ENCODE measurements around the gene JAML. TPM values are rescaled to one million over a fixed set of nuclear protein-coding genes. Genes with fewer than 3 reads are reported as not detected.
A peak's percentile ranks its signal among the peaks of the same experiment; 100 is the strongest.

Gene JAML, protein sequence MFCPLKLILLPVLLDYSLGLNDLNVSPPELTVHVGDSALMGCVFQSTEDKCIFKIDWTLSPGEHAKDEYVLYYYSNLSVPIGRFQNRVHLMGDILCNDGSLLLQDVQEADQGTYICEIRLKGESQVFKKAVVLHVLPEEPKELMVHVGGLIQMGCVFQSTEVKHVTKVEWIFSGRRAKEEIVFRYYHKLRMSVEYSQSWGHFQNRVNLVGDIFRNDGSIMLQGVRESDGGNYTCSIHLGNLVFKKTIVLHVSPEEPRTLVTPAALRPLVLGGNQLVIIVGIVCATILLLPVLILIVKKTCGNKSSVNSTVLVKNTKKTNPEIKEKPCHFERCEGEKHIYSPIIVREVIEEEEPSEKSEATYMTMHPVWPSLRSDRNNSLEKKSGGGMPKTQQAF
- total RNA-seq, result 17.2 TPM

DNA sequence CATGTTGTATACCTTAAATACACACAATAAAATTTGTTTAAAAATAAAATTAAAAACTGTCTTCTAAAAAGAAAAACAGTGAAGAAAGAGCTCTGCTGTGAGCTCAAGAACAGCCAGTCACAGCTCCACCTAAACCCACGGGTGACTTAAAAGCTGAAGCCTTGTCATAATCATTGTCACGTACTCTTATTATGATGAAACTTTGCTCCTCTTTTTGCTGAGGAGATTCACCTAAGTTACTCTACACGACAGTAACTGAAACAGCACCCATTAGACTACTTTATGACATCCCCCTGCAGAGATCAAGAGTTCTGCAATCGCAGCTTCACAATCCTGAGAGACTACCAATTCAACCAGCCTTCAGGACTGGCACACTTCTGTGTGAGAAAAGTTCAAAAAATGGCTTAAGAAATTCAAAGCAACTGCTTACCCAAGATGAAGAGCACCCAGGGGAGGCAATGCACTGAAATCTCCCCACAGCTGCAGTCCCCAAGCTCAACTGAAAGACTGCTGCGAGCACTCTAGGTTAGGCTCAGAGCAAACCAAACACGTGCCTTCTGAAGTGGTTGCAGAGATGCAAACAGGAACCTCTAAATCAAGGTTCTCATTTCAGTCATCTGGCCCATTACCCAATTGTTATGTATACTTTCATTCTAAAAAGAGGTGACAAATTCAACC, at the start of gene JAML:
JAML (minus strand) TSS at position 501 of the 678 bp plus-strand sequence. CDS start 10,145 bp downstream, outside the sequence.
- no peak within 1 kb of the TSS for H3K27ac ChIP-seq
- peaks cover 8% of the 10 kb centered on the region for H3K4me1 ChIP-seq
- no peaks in the 10 kb centered on the region for H3K9me3 ChIP-seq
- TF ChIP-seq, protein P1, sequence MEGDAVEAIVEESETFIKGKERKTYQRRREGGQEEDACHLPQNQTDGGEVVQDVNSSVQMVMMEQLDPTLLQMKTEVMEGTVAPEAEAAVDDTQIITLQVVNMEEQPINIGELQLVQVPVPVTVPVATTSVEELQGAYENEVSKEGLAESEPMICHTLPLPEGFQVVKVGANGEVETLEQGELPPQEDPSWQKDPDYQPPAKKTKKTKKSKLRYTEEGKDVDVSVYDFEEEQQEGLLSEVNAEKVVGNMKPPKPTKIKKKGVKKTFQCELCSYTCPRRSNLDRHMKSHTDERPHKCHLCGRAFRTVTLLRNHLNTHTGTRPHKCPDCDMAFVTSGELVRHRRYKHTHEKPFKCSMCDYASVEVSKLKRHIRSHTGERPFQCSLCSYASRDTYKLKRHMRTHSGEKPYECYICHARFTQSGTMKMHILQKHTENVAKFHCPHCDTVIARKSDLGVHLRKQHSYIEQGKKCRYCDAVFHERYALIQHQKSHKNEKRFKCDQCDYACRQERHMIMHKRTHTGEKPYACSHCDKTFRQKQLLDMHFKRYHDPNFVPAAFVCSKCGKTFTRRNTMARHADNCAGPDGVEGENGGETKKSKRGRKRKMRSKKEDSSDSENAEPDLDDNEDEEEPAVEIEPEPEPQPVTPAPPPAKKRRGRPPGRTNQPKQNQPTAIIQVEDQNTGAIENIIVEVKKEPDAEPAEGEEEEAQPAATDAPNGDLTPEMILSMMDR (IDR thresholded peaks at IDR 0.05), result no peak
- no peak for TF ChIP-seq POLR2A (IDR thresholded peaks at IDR 0.05)
- TF ChIP-seq POLR2AphosphoS5 (IDR thresholded peaks at IDR 0.05; ENCODE audit: insufficient read depth in 1 of 2, low read depth in 1 of 2), result no peak
- intact Hi-C loops (cut with DNase I), result no loop called here
- H3K4me3 ChIP-seq, result peak within 1 kb of the TSS; percentile 20
- no peaks in the 10 kb centered on the region for H3K27me3 ChIP-seq
- H3K36me3 ChIP-seq, result no peaks in the 10 kb centered on the region
- no peak for DNase-seq (ENCODE audit: extremely low spot score in 2 of 2)

DNA sequence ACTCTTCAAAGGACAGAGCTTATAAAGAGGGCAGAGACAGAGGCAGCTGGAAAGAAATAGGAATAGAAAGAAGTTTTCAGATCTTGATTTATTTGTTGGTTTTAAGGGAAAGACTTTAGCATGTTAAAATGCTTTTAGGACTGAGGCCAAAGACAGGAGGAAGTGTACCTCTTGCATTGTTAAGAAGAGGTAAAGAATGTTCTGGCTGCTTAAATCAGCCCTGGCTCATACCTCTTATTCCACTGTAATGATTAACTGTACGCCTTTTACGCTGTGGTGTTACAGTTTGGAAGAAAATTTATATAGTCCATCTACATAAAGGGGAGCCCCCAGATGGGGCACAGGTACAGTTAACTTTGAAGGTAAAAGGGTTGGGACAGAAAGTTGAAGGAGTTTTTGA, 49.4 kb upstream of the JAML start:
- Histone ChIP-seq H3K9me3 (no peaks in the 10 kb centered on the region), H3K27me3 (no peaks in the 10 kb centered on the region), H3K36me3 (no peaks in the 10 kb centered on the region), H3K4me3 (no peak overlapping the region), H3K27ac (peak overlapping the region; percentile 68), H3K4me1 (peaks cover 26% of the 10 kb centered on the region)
- intact Hi-C loops (cut with DNase I), result no loop called here
- no peak for DNase-seq (ENCODE audit: extremely low spot score in 2 of 2)
- TF ChIP-seq, protein P1 (IDR thresholded peaks at IDR 0.05), result no peak
- TF ChIP-seq POLR2AphosphoS5 (IDR thresholded peaks at IDR 0.05; ENCODE audit: insufficient read depth in 1 of 2, low read depth in 1 of 2), result peak in 1 of 2 donors; percentile 45
- no peak for TF ChIP-seq POLR2A (IDR thresholded peaks at IDR 0.05)

DNA sequence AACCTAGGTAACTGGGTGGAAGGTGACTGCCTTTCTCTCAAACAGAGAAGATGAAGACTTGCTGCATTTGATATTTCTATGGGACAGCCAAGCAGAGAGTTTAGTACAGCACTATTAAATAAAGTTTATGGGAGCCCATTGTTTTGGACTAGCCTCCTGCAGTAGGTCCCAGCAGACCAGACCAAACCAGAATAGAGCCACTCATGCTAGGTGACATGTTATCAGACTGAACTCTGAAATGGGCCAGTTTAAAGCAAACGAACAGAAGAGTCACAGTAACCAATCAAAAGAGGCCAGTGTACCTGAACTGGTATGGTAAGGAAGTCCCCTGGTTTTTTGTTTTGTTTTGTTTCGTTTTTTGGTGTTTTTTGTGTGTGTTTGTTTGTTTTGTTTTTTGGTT, 47.2 kb upstream of the JAML start:
- no peaks in the 10 kb centered on the region for H3K36me3 ChIP-seq
- no peaks in the 10 kb centered on the region for H3K27me3 ChIP-seq
- H3K4me1 ChIP-seq, result peaks cover 17% of the 10 kb centered on the region
- no peaks in the 10 kb centered on the region for H3K9me3 ChIP-seq
- intact Hi-C loops (cut with DNase I), result no loop called here
- no peak for DNase-seq (ENCODE audit: extremely low spot score in 2 of 2)
- H3K27ac ChIP-seq, result no peak overlapping the region
- no peak overlapping the region for H3K4me3 ChIP-seq
- TF ChIP-seq, protein P1 (IDR thresholded peaks at IDR 0.05), result no peak
- TF ChIP-seq POLR2AphosphoS5 (IDR thresholded peaks at IDR 0.05; ENCODE audit: insufficient read depth in 1 of 2, low read depth in 1 of 2), result no peak

DNA sequence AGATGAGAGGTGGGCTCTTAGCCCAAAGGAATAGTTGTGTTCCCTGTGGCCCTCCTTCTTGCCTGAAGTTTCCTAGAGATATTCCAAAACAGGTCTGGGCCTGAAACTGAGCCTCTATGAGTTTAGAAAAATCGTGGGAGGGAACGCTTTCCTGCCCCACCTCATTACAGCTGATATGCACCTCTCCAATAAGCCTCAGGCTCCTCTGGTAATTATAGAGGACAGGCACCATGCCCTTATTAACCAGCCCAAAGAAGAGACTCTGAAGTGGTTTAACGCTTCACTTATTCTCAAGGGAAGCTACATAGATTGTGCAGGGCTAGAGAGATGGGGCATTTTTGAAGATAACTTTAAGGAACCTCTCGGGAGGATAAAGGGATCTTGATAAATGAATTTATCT, 42.7 kb upstream of the JAML start:
- no peak for DNase-seq (ENCODE audit: extremely low spot score in 2 of 2)
- H3K4me1 ChIP-seq, result no peaks in the 10 kb centered on the region
- no peaks in the 10 kb centered on the region for H3K27me3 ChIP-seq
- peak overlapping the region; percentile 14 for H3K27ac ChIP-seq
- no peaks in the 10 kb centered on the region for H3K36me3 ChIP-seq
- no peaks in the 10 kb centered on the region for H3K9me3 ChIP-seq
- H3K4me3 ChIP-seq, result no peak overlapping the region
- peak in 1 of 2 donors; percentile 32 for TF ChIP-seq POLR2AphosphoS5 (IDR thresholded peaks at IDR 0.05; ENCODE audit: insufficient read depth in 1 of 2, low read depth in 1 of 2)
- TF ChIP-seq, protein P1 (IDR thresholded peaks at IDR 0.05), result no peak
- intact Hi-C loops (cut with DNase I), result no loop called here

DNA sequence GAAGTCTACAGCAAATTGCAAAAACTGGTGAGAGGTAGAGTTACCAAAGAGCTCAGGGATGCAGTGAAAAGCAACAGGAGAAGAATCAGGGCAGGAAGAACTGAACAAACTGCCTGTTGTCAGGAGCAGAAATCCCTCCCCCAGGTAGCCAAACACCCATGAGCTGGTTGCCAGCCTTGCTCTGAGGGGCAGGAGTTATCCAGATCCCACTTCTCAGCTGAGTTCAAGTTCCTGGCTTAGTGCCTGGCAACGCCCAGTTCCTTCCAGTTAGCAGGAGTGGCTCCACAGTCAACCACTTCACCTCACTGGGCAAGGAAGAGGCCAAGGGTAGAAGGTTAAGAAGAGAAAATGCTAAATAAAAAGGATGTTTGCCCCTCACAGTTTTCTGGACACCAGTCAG, 41.1 kb upstream of the JAML start:
- H3K4me3 ChIP-seq, result peak overlapping the region in 1 of 2 donors; percentile 50
- H3K9me3 ChIP-seq, result no peaks in the 10 kb centered on the region
- intact Hi-C loops (cut with DNase I), result no loop called here
- no peaks in the 10 kb centered on the region for H3K36me3 ChIP-seq
- peak overlapping the region; percentile 46 for H3K27ac ChIP-seq
- no peaks in the 10 kb centered on the region for H3K4me1 ChIP-seq
- peak in 1 of 2 donors; percentile 69 for TF ChIP-seq POLR2AphosphoS5 (IDR thresholded peaks at IDR 0.05; ENCODE audit: insufficient read depth in 1 of 2, low read depth in 1 of 2)
- no peak for TF ChIP-seq POLR2A (IDR thresholded peaks at IDR 0.05)
- no peaks in the 10 kb centered on the region for H3K27me3 ChIP-seq
- DNase-seq (ENCODE audit: extremely low spot score in 2 of 2), result no peak

Data from vagina (tissue), 2 donors.